Loucy (cell line): ENCODE data around the gene MUC12.

ENCODE experiments used
- H2AFZ ChIP-seq: fragments of 200-600 bp; sonication (generic); 2 replicates; pipeline ENCODE4 v1.6.0; 2016; ENCODE audit warnings: antibody characterized with exemption, mild to moderate bottlenecking, low read length, moderate library complexity
- H3F3A ChIP-seq: fragments of 200-600 bp; 2 replicates; pipeline ENCODE4 v1.6.0; 2016; ENCODE audit warnings: antibody characterized with exemption, low read depth, mild to moderate bottlenecking
- H3K27me3 ChIP-seq: fragments of 200-600 bp; sonication (generic); 2 replicates; pipeline ENCODE4 v1.6.1; 2014; ENCODE audit warnings: low read length, mild to moderate bottlenecking; ENCODE audit not compliant: insufficient read depth, poor library complexity, severe bottlenecking
- H3K36me3 ChIP-seq: fragments of 200-600 bp; sonication (generic); 2 replicates; pipeline ENCODE4 v1.6.1; 2016; ENCODE audit warnings: low read length; ENCODE audit not compliant: insufficient read depth
- H3K4me1 ChIP-seq: fragments of 200-600 bp; sonication (generic); 2 replicates; pipeline ENCODE4 v1.5.1; 2014; ENCODE audit warnings: low read length, mild to moderate bottlenecking; ENCODE audit not compliant: insufficient read depth, poor library complexity, severe bottlenecking
- H3K4me2 ChIP-seq: fragments of 200-600 bp; sonication (generic); 2 replicates; pipeline ENCODE4 v1.6.0; 2014; ENCODE audit warnings: antibody characterized with exemption, low read length, low read depth, mild to moderate bottlenecking; ENCODE audit not compliant: poor library complexity, severe bottlenecking
- H3K4me3 ChIP-seq: fragments of 200-600 bp; sonication (generic); 2 replicates; pipeline ENCODE4 v1.5.1; 2014; ENCODE audit warnings: low read length, mild to moderate bottlenecking, mixed read lengths; ENCODE audit not compliant: poor library complexity, severe bottlenecking
- H3K79me2 ChIP-seq: fragments of 200-600 bp; sonication (generic); 2 replicates; pipeline ENCODE4 v1.6.1; 2014; ENCODE audit warnings: low read length; ENCODE audit not compliant: insufficient read depth
- H3K9ac ChIP-seq: fragments of 200-600 bp; sonication (generic); 2 replicates; pipeline ENCODE4 v1.6.0; 2014; ENCODE audit warnings: mild to moderate bottlenecking, low read depth, low read length, moderate library complexity; ENCODE audit not compliant: poor library complexity, severe bottlenecking
- H3K9me2 ChIP-seq: fragments of 200-600 bp; sonication (generic); replicated peaks from 2 replicates; pipeline ENCODE4 v1.6.1; 2016; ENCODE audit warnings: low read depth, low read length, mixed read lengths
- H3K9me3 ChIP-seq: fragments of 200-600 bp; sonication (generic); 2 replicates; pipeline ENCODE4 v1.6.1; 2014; ENCODE audit warnings: mild to moderate bottlenecking, antibody characterized with exemption, low read length, low read depth; ENCODE audit not compliant: insufficient read depth
- H4K20me1 ChIP-seq: fragments of 200-600 bp; sonication (generic); 2 replicates; pipeline ENCODE4 v1.6.0; 2014; ENCODE audit warnings: antibody characterized with exemption, low read length, mild to moderate bottlenecking; ENCODE audit not compliant: insufficient read depth, poor library complexity, severe bottlenecking
- CTCF ChIP-seq: fragments of 200-600 bp; sonication (generic); conservative IDR thresholded peaks from 2 replicates; pipeline ENCODE4 v1.5.1; 2014; ENCODE audit warnings: mild to moderate bottlenecking, antibody characterized with exemption, low read length
- EZH2phosphoT487 ChIP-seq: fragments of 200-600 bp; IDR thresholded peaks from 2 replicates; pipeline ENCODE4 v1.6.1; 2018; ENCODE audit warnings: antibody characterized with exemption, mild to moderate bottlenecking, moderate library complexity, borderline replicate concordance

The MUC12 gene

GRCh38 chr7:100949227-100949932 is 20.0 kb upstream of the MUC12 start, which contains the start of gene MUC3A:
Gene MUC3A (plus strand): TSS chr7:100949534. CDS start chr7:100949625, 91 bp downstream.
- H3K4me3 ChIP-seq, result no peak within 1 kb of the TSS
- no peaks in the 10 kb centered on the region for H4K20me1 ChIP-seq
- no peaks in the 10 kb centered on the region for H3K9me3 ChIP-seq
- TF ChIP-seq EZH2phosphoT487 (no peak), CTCF (no peak)
- H3F3A ChIP-seq, result no peaks in the 10 kb centered on the region
- H3K27me3 ChIP-seq, result no peaks in the 10 kb centered on the region
- no peak within 1 kb of the TSS for H3K9ac ChIP-seq
- no peaks in the 10 kb centered on the region for H3K9me2 ChIP-seq
- no peaks in the 10 kb centered on the region for H3K4me1 ChIP-seq
- H3K79me2 ChIP-seq, result no peaks in the 10 kb centered on the region
- no peaks in the 10 kb centered on the region for H3K36me3 ChIP-seq
- H3K4me2 ChIP-seq, result no peak within 1 kb of the TSS
- no peak within 1 kb of the TSS for H2AFZ ChIP-seq

DNA sequence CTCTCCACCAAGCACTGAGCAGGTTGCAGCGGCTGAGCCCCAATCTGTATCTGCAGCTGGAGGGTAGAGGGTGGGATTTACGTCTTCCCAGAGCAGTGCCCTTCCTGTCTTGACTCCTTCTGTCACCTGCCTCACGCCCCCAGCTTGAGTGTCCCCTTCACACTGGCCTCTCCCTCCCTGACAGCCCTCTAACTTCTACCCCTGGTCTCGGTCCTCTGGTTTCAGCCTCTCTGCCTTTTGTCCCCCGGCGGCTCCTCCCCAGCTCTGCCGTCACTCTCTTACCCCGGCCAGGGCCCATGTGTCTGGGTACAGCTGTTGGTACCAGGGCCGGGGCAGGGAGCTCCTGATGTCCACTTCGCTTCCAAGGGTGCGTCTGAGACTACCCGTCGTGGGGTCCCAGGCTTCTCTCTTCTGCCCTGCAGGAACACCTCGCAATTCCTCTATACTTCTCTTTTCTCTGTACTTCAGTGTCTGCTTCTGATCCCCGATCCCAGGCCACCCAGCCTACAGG is 19.4 kb upstream of the MUC12 start:
- TF ChIP-seq CTCF, result no peak
- TF ChIP-seq EZH2phosphoT487, result no peak
- H2AFZ ChIP-seq, result no peak overlapping the region

GRCh38 chr7:100951172-100951571 is 18.2 kb upstream of the MUC12 start:
- Histone ChIP-seq H3K4me1 (no peaks in the 10 kb centered on the region), H3K9me3 (no peaks in the 10 kb centered on the region), H3K79me2 (no peaks in the 10 kb centered on the region), H3K9ac (no peak overlapping the region), H2AFZ (no peak overlapping the region), H3K9me2 (no peaks in the 10 kb centered on the region), H3F3A (no peaks in the 10 kb centered on the region), H3K36me3 (no peaks in the 10 kb centered on the region), H3K27me3 (no peaks in the 10 kb centered on the region), H3K4me3 (no peak overlapping the region), H4K20me1 (no peaks in the 10 kb centered on the region), H3K4me2 (no peak overlapping the region)
- TF ChIP-seq CTCF (no peak), EZH2phosphoT487 (no peak)

More for the DNA sequence above, 19.4 kb upstream of the MUC12 start:
- Histone ChIP-seq H3K9ac (no peak overlapping the region), H3K4me2 (no peak overlapping the region), H3K4me3 (no peak overlapping the region), H3K9me3 (no peaks in the 10 kb centered on the region), H3F3A (no peaks in the 10 kb centered on the region), H3K9me2 (no peaks in the 10 kb centered on the region), H4K20me1 (no peaks in the 10 kb centered on the region), H3K36me3 (no peaks in the 10 kb centered on the region), H3K27me3 (no peaks in the 10 kb centered on the region), H3K4me1 (no peaks in the 10 kb centered on the region), H3K79me2 (no peaks in the 10 kb centered on the region)
